Measurements from ENCODE around the gene MORN1.

Gene MORN1

DNA sequence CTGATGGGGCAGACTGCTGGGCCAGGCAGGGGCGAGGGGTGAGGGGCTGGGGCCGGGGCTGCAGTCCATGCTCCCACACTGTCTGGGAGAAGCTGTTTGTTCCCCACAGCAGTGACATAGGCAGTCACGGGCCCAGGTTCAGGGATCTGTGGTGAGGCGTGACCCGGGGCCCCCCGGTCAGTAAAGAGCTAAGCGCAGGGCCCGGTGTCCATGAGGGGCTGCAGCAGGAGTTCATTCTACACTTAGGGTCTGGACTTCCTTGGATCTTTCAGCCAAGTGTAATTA is 16.6 kb upstream of the MORN1 start:
- DNase-seq: no peak

GRCh38 chr1:2407166-2407990 is 16.0 kb upstream of the MORN1 start:
- no peak for DNase-seq
- intact Hi-C loops (cut with DNase I): no loop called here

More for the DNA sequence above, 16.6 kb upstream of the MORN1 start:
- intact Hi-C loops (cut with DNase I): no loop called here

DNA sequence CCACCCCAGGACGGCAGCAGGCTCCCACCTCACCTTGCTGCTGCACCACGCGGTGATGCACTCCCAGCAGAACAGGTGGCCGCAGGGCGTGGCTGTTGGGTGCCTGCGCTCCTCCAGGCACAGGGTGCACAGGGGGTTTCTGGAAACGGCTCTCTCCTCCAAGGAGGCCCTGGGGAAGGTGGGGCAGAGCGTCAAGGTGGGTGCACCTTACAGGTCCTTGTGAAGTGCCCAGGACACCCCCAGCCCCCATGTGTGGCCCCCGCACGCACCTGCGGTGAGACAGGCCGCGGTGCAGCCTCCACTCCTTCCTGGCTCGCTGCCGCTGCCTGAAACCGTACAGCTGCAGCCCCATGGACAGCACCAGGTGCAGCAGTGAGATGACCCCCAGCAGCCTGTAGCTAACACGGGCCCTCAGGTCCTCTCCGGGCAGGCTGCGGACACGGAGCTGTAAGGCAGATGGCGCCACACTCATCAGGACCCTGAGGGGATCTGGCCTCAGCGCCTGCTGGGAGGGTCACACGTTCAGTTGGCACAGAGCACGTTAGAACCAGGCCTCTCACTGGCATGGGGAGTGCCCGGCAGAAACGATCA is 15.2 kb upstream of the MORN1 start:
- intact Hi-C loops (cut with DNase I): no loop called here
- DNase-seq: no peak

GRCh38 chr1:2405588-2406295 is 14.4 kb upstream of the MORN1 start:
- no peak for DNase-seq
- intact Hi-C loops (cut with DNase I): no loop called here

GRCh38 chr1:2404890-2405511 is 13.6 kb upstream of the MORN1 start:
- DNase-seq: no peak
- intact Hi-C loops (cut with DNase I): no loop called here

DNA sequence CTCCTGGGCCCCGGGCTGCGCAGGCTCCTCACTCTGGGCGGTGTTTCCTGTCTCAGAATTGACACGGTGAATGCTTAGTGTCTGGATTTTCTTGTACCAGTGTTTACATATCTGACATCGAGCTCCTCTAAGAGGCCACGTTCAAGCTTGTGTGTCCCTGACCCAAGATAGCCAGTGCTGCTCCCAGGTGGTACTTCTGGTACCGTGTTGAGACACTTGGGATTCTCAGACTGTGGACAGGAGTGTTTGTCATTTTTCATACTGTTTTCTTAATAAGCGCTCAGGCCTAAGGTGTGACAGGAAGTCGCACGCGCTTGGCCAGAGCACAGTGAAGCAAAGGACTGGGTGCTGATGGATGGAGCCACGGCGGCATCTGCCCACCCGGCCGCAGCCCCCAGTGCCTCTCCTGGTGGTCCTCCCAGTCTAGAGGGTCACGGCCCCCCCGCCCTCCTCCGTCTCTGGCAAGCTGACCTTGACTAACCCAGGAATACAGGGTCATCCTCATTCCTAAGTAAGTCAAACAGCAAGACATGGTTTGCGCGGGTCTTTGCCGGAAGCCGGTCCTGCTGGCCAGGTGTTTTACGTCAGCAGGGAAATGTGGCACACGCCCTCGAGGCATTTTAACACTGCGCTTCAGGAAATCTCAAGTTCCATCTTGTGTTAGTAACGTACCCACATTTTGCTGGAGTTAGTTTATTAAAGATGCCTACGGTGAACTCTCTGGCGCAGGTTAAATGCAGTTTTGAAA is 13.0 kb upstream of the MORN1 start:
- no peak for DNase-seq

GRCh38 chr1:2403273-2403672 is 11.9 kb upstream of the MORN1 start:
- DNase-seq: no peak
- intact Hi-C loops (cut with DNase I): no loop called here

More for the DNA sequence above, 13.0 kb upstream of the MORN1 start:
- intact Hi-C loops (cut with DNase I): no loop called here

GRCh38 chr1:2402420-2402819 is 11.1 kb upstream of the MORN1 start:
- intact Hi-C loops (cut with DNase I): no loop called here

DNA sequence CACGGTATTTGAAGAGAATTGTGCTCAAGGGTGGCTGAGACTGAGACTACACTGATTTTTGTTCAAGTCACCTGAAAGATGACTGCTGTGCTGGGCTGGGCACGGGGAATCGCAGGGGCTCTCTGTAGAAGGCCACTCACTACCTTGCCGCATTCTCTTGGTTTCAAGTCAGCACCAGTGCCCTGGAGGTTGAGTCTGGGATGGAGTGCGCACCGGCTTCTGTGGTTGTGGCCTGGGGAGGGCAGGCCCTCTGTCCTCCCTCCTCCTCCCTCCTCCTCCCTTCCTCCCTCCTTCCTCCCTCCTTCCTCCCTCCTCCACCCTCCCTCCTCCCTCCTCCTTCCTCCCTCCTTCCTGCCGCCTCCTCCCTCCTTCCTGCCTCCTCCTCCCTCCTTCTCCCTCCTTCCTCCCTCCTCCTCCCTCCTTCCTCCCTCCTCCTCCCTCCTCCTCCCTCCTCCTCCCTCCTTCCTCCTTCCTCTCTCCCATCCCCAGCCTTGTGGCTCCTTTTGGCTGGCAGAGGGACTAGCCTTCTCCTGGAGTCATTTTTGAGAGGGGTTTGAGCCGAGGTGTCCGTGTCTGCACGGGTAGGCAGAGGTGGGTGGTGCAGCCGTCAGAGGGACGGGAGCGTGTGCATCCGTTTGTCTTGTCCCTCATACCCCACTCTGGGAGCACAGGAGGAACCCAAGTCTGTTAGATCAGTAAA is 9.7 kb upstream of the MORN1 start:
- intact Hi-C loops (cut with DNase I): no loop called here
- DNase-seq: no peak

More at GRCh38 chr1:2402420-2402819, 11.1 kb upstream of the MORN1 start:
- no peak for DNase-seq

DNA sequence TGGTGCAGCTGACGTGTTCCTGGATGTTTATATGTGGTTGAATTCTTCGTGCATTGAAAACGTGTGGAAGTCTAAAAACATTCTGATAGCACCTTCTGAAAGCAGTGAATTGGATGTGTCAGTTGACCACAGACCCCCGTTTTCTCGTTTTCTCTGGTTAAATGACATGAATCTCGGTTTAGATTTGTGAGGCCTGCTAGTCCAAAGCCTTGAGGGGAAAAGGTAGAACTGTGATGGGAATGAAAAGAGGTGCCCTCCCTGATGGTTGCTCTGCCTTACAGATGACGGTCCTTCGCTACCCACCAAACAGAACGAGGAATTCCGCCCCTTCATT is 9.2 kb upstream of the MORN1 start:
- intact Hi-C loops (cut with DNase I): no loop called here
- DNase-seq: no peak

DNA sequence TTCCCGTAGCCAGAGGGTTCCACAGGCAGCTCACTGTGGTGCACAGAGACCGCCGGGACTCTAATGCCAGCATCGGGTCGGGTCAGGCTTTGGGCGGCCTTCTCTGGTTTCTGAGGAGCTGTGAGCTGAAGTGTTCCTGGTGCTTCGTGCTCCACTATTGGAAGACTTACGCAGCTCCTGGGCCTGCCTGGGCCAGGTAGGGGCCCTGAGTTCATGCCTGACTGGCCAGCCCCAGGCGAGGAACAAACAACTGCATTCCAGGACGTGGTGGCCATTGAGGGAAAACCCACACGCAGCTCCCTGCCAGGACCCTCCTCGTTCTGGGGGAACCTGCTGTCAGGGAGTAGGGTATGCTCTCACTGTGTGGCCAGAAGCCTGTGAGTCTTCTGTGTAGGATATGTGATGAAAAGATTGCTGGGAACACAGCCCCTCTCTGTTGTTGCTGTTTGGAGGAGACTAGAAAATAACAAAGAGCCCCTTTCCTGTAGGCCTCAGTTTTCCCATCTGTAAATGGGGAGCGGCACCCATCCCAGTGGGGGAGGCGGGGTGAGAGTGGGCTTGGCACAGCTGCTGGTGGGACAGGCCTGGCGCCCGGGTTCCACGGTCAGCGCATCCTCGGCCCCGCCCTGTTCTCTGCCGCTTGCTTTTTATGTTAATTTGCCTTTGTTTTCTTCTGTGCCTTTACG is 8.7 kb upstream of the MORN1 start:
- intact Hi-C loops (cut with DNase I): no loop called here
- DNase-seq: no peak

DNA sequence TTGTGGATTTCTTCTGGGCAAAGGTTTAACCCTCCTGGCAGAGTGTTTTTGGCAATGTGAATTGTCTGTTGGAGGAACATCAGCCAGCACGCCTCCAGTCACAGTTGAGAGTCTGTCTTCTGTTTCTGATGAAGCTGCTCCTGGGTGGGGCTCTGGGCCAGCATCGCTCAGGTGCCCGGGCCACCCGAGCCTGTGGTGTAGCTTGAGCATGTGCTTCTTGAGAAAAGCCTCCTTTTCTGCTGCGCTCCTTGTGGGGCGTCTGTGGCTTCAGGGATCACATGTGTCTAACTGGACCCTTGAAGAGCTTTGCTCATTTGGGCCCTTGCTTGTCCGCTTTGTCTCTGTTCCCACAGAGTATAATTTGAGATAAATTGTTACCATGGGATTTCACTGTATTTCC is 7.5 kb upstream of the MORN1 start:
- no peak for DNase-seq
- intact Hi-C loops (cut with DNase I): no loop called here

DNA sequence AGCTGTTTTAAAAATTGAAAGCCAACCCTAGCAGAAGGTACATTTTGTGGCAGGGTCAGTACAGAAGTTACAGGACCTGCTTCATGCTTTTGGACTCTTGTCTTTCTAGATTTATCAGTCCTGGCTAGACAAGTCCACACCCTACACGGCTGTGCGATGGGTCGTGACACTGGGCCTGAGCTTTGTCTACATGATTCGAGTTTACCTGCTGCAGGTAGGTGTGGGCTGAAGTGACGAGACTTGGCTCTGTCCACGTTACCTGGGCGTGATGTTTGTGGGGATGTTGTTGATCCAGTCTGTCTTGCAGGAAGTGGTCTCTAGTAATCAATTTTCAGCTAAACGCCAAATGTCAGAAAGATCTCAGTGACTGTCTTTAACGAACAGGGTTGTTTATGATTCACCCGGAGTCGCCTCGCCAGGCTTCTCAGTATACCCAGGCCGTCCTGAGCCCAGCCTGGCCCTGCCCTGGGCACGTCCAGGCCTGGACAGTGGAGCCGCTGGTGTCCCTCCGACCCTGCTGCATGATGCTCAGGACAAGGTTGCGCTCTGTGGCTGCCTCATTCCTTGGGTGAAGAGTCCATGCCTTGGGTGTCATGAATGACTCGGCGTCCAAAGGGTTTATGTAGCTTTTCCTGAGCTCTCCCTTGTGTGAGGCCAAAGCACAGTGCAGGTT is 5.8 kb upstream of the MORN1 start:
- intact Hi-C loops (cut with DNase I): no loop called here
- no peak for DNase-seq

DNA sequence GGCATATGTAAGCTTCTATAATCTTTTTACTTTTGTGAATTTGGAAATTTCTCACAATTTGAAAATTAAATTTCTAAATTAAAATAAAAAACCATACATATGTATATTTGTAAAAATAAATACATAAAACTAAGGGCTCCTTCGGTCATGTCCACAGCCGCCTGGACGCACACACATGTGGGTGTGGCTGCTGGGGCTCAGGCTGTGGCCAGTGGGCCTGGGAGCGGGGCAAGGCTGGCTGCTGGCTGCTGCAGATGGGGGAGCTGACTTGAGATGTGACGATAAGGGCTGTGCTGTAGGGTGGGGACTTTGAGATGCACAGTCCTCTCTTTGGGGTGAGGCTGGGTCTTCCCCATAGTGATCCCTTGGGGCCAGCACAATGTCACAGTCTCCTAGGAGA is 5.1 kb upstream of the MORN1 start:
- intact Hi-C loops (cut with DNase I): no loop called here
- DNase-seq: no peak

GRCh38 chr1:2396059-2396458 is 4.7 kb upstream of the MORN1 start:
- intact Hi-C loops (cut with DNase I): no loop called here

GRCh38 chr1:2395245-2395644 is 3.9 kb upstream of the MORN1 start:
- DNase-seq: no peak
- intact Hi-C loops (cut with DNase I): no loop called here

More at GRCh38 chr1:2396059-2396458, 4.7 kb upstream of the MORN1 start:
- no peak for DNase-seq

DNA sequence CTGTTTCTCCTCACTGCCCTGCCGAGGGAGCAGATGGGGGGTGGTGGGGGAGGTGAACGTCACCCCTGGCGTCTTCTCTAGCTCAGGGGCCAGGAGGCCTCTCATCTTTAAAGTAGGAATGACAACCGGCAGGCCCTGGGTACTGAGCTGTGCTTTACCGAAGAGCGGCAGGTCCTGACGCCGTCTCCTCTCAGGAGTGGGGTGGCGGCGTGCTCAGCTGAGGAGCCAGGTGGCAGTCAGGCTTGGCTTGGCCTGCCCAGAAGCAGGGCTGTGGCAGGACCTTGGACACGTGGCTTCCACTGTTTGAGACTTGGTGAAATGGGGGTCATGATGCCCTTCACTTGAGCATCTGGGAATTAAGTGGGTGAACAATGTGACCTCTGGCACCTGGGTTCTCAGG is 3.4 kb upstream of the MORN1 start:
- intact Hi-C loops (cut with DNase I): no loop called here
- DNase-seq: no peak

- intact Hi-C loops (cut with DNase I): no loop called here
- no peak for DNase-seq
These were observed 2.9 kb upstream of the MORN1 start for GRCh38 chr1:2394220-2394619.
